ENCODE results near the gene PRKAB1.
"Not testable (repeated sequence)": the region's sequence is repeated elsewhere in the genome, so short reads cannot be mapped to it uniquely, and the experiment has no call there.

PRKAB1 gene, protein sequence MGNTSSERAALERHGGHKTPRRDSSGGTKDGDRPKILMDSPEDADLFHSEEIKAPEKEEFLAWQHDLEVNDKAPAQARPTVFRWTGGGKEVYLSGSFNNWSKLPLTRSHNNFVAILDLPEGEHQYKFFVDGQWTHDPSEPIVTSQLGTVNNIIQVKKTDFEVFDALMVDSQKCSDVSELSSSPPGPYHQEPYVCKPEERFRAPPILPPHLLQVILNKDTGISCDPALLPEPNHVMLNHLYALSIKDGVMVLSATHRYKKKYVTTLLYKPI

DNA sequence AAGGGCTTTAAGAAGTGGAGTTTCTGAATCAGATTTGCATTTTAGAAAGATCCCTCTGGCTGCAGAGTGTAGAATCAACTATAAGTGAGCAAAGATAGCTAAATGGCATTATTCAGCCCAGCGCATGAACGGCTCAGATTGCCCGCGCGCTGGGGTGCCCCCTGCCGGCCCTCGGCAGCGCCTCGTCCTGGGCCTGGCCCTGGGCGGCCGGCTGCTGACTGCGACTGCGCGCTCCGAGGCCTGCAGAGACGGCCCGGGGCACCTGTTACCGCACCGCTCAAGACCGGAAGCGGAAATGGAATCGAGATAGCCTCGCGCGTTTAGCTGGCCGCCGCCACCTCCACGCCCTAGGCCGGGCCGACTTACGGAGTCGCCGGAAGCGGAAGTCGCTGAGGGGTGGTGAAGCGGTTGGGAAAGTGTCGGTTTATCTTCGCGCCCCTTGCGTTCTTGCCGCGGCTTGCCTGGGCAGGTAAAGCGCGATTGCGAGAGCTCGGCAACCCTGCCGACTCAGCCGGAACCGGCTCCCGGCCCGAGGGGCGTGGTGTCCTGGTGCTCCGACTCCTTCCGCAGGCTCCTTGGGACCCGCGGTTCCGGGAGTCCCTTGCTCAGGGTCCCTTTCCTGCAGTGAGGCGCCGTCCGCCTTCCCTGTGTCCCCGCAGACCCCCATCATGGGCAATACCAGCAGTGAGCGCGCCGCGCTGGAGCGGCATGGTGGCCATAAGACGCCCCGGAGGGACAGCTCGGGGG is at the start of gene PRKAB1:
TSS of gene PRKAB1 (plus strand) at position 557 of the 747 bp plus-strand sequence. CDS start at position 669, 112 bp downstream.
- peak; percentile 64 to 96 (median 86) for DNase-seq (ENCODE audit: low read depth in 2 of 3, low spot score in 2 of 3)

DNA sequence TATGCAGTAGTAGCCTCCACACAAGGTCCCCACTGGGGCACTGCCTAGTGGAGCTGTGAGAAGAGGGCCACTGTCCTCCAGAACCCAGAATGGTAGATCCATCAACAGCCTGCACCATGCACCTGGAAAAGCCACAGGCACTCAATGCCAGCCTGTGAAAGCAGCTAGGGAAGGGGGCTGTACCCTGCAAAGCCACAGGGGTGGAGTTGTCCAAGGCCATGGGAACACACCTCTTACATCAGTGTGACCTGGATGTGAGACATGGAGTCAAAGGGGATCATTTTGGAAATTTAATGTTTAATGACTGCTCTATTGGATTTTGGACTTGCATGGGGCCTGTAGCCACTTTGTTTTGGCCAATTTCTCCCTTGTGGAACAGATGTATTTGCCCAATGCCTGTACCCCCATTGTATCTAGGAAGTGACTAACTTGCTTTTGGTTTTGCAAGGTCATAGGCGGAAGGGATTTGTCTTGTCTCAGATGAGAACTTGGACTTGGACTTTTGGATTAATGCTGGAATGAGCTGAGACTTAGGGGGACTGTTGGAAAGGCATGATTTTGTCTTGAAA is 49.5 kb upstream of the PRKAB1 start:
- not testable (repeated sequence) for DNase-seq (ENCODE audit: low read depth in 2 of 3, low spot score in 2 of 3)

DNA sequence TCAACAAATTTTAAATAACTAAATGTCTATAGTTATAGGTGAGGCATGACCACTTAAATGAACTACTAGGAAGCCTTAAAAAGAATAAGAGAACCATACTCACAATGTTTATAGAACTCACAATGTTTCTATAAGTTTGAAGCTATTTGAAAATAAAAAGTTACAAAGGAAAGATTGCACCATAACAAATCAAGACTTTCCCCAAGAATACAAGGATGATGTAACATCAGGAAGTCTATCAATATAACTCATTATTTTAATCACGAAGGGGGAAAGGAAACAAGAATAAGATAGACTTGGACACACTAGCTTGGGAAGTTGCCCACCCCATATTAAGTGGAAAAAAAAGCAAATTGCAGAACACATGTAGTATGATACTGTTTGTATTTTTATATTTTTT is 47.4 kb upstream of the PRKAB1 start:
- no peak for DNase-seq (ENCODE audit: low read depth in 2 of 3, low spot score in 2 of 3)

DNA sequence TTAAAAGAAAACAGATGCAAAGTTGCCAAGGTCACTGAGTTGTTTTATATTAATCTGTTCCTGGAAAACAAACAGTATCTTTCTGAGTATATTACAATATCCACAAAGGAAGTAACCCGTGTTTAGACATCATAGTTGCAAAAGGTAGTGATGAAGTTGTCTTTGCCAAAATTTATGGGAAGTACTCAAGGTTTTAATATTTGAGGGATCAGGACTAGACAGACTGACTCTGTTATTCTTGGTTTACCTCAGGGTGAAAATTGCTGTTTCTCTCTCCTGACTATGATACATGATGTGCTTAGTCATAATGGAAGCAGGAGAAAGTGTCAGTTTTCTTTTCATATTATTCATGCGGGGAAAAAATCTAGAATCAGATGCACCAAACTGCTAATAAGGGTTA is 46.1 kb upstream of the PRKAB1 start:
- DNase-seq (ENCODE audit: low read depth in 2 of 3, low spot score in 2 of 3): no peak

DNA sequence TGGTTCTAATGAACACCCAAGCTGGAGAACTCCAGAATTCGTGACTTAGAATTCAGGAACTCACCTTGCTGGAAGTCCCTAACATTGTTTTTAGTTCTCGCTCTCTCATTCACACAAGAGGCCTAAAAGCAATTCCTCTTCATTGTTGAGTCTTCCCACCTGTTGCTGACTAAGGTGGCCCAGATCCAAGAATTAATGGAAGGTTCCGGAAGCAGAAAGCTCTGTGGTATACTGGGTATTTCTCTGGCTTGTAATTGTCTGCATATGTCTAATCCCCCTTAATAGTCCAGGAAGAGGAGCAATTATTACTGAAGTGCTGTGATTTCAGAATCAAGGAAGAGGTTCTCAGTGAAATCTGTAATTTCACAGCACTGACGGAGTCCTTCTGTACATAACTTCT is 43.0 kb upstream of the PRKAB1 start:
- no peak for DNase-seq (ENCODE audit: low read depth in 2 of 3, low spot score in 2 of 3)

DNA sequence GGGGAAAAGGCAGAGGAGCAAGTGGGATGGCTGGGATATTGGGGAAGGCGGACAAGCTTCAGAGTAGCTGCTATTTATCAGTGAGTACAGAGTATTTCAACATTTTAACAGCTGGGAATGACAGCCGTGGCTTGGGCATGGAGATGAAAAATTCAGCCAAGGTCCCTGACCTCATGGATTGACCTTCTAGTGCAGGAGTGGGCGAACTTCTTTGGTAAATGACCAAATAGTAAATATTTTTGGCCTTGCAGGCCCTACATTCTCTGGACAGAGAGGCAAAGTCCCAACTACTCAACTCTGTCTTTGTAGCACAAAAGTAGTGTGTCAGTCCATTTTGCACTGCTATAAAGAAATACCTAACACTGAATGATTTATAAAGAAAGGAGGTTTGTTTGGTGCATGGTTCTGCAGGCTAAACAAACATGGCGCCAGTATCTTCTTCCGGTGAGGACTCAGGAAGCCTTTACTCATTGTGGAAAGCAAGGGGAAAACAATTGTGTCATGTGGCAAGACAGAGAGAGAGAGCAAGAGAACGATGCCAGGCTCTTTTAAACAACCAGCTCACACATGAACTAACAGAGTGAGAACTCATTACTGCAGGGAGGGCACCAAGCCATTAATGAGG is 40.8 kb upstream of the PRKAB1 start:
- DNase-seq (ENCODE audit: low read depth in 2 of 3, low spot score in 2 of 3): no peak

DNA sequence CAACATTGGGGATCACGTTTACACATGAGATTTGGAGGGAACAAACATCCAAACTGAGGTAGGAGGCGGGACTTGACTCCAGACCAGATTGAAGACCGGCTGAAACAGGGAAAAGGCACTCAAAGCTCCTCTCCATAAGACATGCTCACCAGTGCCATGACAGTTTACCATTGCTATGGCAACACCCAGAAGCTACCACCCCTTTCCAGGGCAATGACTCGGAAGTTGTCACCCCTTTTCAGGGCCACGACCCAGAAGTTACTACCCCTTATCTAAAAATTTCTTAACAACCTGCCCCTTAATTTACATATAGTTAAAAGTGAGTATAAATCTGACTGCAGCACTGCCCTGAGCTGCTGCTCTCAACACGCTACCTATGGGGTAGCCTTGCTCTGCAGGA is 40.2 kb upstream of the PRKAB1 start:
- no peak for DNase-seq (ENCODE audit: low read depth in 2 of 3, low spot score in 2 of 3)

DNA sequence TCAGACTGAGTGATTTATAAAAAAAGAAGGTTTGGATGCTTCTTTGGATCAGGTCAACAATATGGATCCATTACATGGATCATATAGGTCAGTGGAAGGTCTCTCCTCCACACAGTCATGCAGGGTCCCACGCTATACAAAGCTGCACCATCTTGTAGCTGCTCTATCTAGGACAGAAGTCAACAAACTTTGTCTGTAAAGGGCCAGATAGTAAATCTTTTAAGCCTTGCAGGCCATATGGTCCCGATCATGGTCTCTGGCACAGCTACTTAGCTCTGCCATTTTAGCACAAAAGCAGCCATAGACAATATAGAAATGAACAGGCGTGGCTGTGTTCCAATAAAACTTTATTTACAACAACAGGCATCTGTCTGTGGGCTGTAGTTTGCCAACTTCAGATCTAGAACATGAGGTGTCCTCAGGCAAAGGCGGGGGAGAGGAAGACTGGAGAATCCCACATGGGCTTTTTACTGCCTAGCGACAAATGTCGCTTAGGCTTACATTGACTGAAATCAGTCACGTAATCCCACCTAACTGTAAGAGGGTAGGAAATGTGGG is 37.6 kb upstream of the PRKAB1 start:
- DNase-seq (ENCODE audit: low read depth in 2 of 3, low spot score in 2 of 3): no peak

DNA sequence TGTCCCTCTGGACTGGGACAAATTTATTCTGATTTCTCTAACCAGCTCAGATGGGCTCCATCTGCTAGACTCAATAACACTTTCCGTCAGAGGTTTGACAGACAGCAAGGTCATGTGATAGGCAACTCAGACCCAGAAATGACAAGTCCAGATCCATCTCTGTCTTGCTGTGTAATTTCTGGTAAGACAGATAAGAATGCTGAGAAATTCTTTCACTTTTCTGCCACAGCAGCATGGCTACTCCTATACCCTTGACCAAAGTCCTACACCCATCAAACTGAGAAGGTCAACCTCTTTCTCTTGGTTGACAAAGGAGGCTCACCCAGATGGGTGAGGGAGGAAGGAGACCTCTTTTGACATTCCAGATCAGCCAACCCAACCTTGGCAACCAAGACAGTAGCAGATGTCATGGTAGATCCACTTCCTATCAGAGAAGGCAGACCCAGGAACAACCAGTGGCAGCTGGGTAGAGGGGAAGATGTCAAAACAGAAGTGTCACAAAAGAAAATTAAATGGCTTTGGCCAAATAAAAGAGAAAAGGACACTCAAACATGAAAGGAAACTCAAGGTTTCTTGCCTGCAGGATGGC is 36.9 kb upstream of the PRKAB1 start:
- no peak for DNase-seq (ENCODE audit: low read depth in 2 of 3, low spot score in 2 of 3)

DNA sequence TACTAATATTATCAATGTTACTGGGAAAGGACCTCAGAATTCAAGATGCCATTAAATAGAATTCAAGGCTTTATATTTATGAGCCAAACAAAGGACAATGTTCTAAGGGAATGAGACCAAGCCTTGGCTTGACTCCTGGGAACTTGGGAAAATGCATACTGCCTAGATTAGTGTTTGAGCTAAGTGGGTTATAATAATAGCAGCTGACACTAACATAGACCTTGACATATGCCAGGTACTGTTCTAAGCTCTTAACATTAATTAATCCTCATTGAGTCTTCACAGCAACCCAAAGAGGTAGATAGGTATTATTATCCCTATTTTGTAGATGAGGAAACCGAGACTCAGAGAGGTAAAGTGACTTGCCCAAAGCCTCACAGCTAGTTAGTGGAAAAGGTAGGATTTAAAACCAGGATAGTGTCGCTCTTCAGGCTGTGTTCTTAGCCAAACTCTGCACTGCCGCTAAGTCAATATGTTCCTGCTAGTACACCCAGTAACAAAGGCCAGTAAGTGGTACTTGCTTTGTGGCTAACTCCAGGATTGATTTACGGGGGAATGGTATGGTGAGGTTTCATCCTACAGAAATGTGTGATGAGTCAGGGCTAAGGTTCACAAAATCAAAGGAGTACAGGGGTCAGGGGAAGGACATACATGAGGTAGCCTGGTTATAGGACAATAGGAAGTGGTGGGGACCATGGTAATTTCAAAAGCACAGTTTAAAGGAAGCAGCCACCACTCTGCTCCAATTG is 35.8 kb upstream of the PRKAB1 start:
- no peak for DNase-seq (ENCODE audit: low read depth in 2 of 3, low spot score in 2 of 3)

DNA sequence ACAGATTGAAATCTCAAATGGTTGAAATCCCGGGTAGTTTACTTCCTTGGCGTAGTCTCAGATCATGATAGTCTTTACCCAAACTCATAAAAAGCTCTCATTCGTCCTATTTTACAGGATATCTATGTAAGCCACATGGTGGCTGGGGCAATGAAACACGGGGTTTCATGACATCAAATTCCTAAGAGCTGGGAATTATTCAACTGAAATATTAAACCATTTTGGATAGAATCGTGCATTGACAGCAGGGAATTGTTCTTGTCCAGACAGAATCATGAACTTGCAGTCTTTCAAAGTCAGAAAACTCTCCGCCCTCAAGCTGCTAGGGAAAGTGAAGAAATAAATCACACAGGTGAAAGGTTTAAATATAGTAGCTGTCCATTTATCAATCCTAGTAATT is 33.2 kb upstream of the PRKAB1 start:
- no peak for DNase-seq (ENCODE audit: low read depth in 2 of 3, low spot score in 2 of 3)

DNA sequence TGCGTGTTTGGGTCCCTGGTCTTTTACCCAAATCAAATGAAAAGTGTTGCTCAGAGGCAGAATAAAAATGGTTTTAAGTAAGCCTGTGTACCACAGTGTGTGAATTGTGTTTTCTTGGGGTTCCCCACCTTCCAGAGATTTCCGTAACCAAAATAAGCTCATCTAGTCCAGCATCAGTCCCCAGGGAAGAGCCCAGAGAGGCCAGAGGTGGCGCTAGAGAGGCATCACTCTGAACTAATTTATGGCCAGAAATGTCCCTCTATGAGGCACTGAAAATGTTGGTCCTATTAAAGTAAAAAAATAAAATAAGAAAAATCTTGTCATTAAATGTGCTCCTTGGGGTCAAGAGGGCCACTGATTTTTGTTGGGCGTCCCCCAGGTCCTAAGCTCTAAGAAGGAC is 24.9 kb upstream of the PRKAB1 start:
- no peak for DNase-seq (ENCODE audit: low read depth in 2 of 3, low spot score in 2 of 3)

DNA sequence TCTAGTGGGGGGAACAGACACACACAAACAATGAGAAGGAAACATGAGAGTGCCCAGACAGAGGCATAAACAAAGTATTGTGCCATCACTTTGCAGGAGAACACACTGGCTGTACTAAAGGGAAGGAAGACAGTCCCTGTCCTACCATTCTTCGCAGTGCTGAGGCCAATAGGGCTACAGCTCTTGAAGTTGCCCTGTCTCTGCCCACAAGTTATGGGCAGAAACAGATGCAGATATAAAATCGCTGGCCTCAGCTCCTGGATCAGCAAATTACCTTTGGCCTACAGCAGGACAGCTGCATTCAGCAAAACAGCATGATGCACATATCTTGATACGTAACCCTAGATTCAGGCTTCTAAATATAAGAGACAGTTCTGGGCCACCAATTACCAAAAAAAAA is 23.0 kb upstream of the PRKAB1 start:
- DNase-seq (ENCODE audit: low read depth in 2 of 3, low spot score in 2 of 3): no peak

DNA sequence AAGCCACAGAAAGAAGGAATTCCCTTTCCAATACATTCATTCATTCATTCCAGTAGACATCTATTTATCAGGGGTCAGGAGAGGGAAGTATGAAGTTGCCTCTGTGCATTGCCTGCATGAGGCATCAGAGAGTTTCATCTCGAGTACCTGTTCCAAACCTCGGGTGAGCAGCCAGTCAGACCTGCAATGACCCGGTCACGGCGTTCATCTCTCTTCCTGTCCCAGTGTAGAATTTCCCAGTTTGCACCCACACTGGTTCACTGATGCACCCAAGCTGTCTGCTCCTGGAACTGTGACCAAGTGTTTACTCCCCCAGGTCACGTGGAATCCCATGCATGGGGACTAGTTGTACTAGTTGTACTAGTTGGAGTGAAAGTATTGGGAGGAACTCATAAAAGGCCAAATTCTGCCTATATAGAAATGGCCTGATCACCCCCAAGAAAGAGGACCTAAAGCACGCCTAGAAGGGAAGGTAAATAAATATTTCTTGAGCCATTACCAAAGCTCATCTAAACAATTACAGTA is 22.3 kb upstream of the PRKAB1 start:
- DNase-seq (ENCODE audit: low read depth in 2 of 3, low spot score in 2 of 3): no peak

DNA sequence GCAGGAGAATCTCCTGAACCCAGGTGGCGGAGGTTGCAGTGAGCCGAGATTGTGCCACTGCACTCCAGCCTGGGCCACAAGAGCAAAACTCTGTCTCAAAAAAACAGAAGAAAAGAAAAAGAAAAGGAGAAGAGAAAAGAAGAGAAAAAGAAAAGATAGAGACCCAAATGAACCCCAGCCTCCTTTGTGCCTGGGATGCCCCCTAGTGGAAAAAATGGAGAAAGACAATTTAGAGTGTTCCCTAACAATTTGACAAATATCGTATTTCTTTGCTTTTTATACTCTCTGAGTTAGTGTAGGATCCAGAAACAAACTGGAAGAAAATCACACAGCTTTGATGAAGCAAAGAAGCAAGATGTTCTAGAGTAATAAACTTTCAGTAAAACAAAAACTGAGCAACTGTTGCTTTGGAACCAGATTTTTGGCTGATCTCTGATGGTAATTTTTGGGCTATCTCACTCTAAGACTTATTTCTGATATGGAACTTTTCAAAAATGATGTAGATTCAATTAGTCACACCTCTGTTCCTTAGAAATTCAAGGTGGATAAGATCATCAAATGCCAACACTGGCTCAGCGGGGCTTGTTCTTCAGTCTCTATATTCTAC is 18.6 kb upstream of the PRKAB1 start:
- no peak for DNase-seq (ENCODE audit: low read depth in 2 of 3, low spot score in 2 of 3)

DNA sequence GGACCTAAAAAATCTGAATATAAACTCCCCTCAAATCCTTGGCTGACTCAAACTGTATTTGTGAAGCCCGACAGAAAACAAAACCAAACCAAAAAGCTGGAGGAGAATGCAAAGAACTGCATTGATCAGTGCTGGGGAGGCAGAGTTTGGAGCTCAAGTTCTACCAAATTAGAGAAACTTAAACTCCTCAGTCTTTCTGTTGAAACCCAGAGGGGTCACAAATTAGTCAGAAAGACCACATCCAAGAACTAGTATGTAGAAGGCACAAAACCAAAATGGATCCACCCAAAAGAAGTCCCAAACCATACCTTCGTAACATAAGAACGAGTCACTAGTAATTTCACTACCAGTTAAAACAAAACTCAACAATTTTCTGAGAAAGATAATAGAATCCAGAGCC is 15.3 kb upstream of the PRKAB1 start:
- DNase-seq (ENCODE audit: low read depth in 2 of 3, low spot score in 2 of 3): no peak

DNA sequence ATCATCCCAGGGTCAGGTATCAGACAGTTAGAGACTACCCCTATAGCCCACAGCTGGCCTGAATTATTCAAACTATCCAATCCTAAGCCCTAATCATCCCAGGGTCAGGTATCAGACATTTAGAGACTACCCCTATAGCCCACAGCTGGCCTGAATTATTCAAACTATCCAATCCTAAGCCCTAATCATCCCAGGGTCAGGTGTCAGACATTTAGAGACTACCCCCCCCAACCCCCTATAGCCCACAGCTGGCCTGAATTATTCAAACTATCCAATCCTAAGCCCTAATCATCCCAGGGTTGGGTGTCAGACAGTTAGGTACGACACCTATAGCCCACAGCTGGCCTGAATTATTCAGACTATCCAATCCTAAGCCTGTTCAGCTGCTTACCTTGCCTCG is 10.9 kb upstream of the PRKAB1 start:
- not testable (repeated sequence) for DNase-seq (ENCODE audit: low read depth in 2 of 3, low spot score in 2 of 3)

DNA sequence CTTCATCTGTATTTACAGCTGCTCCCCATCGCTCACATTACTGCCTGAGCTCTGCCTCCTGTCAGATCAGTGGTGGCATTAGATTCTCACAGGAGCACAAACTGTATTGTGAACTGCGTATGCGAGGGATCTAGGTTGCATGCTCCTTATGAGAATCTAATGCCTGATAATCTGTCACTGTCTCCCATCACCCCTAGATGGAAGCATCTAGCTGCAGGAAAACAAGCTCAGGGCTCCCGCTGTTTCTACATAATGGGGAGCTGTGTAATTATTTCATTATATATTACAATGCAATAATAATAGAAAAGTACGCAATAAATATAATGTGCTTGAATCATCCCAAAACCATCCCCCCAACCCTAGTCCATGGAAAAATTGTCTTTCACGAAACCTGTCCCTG is 9.8 kb upstream of the PRKAB1 start:
- DNase-seq (ENCODE audit: low read depth in 2 of 3, low spot score in 2 of 3): not testable (repeated sequence)

DNA sequence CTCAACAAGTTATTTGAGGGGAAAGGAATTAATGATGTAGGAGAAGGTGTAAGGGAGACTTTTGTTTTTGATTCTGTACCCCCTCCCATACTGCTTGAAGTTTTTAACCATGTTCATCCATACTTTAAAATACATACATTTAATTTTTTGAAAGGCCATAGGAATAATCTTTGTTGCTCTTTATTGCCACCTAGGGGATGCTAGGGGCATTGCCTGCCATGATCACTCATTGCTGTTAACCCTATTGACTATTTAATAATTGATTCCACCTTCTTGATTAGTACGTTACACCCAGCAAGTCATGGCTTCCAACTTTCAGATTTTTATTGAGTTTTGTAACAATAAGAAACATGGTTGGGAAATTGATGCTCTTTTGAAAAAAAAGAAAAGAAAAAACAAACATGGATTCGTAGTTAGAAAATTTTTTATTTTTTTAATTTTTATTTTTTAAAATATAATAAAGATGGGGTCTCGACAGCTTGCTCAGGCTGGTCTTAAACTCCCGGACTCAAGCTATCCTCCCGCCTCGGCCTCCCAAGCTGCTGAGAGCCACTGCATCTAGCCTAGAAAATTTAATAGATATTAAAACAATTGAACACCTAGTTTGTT is 8.5 kb upstream of the PRKAB1 start:
- no peak for DNase-seq (ENCODE audit: low read depth in 2 of 3, low spot score in 2 of 3)

DNA sequence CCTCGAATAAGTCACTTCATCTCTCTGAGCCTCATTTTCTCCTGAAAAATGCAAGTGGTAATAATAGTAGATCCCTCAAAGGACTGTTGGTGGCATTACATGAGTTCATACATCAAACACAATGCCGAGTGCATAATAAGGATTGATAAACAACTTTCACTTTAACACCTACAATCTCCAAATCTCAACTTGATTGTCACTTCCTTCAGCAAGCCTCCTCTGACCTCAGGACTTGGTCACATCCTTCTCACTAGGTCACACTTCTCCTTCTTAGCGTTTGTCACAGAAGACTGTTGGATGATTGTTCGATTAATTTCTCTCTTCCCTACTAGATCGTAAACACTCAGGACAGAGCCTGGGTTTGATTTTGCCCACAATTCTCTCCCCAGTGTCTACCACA is 7.9 kb upstream of the PRKAB1 start:
- no peak for DNase-seq (ENCODE audit: low read depth in 2 of 3, low spot score in 2 of 3)

All from activated CD8-positive, alpha-beta memory T cell treated with anti-CD3 and anti-CD28 coated beads for 48 hours (primary cell).